ENCODE measurements around the gene SUSD3.
A peak's percentile ranks its signal among the peaks of the same experiment; 100 is the strongest.

SUSD3 gene

DNA sequence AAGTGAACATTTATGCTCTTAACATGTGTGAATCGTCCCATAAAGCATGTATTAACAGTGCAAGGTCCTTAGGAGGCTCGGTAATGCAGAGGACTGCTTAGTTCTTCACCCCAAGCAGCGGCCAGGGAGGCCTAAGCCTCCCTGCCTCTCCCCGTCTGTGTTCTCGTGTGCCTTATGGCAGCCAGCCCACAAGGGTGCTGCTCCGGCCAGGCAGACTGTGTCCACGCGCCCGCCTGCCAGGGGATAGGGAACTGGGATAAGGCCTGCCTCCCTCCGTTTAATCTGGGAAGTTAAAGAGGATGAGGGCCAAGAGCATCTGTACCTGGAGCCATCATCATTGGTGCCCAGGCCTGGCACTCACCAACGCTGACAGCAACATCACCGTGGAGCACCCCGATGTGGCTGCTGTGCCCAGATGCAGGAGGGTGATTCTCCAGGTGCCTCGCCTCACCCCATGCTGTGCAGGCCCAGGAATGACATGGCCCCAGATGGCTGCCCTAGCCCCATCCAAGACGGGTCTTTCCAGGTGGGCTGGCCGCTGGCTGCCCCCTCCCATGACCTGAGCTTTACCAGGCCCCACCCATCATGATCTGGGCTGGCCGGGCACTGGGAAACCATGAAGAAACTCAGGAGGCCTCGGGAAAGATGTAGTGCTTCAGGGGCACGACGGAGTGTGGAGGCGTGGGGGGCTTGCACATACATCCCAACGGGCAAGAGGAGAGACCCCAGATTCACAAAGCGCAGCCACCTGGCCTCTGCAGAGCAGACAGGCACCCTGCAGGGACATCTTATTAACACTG is 35.6 kb upstream of the SUSD3 start:
- Mint-ChIP-seq H3K36me3 (peaks cover 35 to 43% of the 10 kb centered on the region in 2 donors), H3K4me1 (peaks cover 16 to 32% of the 10 kb centered on the region in 2 donors), H3K27me3 (no peaks in the 10 kb centered on the region), H3K4me3 (no peak overlapping the region), H3K27ac (peak overlapping the region; percentile 71), H3K9me3 (no peaks in the 10 kb centered on the region)
- no peak for DNase-seq
- no peak for ATAC-seq (replicated peaks)

DNA sequence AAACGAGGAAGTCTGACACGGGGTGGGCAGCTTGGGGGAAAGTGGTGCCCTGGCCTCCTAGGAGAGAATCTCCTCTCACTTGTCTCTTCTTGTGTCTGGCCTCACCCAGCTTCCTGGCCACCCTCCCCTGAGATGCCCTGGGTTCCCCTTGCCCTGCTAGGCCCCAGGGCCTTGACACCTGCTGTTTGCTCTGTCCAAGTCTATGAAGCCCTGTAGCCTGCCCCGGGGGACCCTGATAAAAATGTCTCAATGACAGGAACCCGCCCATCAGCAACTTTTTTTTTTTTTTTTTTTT is 35.0 kb upstream of the SUSD3 start:
- Mint-ChIP-seq H3K27me3 (no peaks in the 10 kb centered on the region), H3K9me3 (no peaks in the 10 kb centered on the region), H3K36me3 (peaks cover 32 to 41% of the 10 kb centered on the region in 2 donors), H3K4me1 (peaks cover 21 to 37% of the 10 kb centered on the region in 2 donors), H3K27ac (peak overlapping the region; percentile 71), H3K4me3 (no peak overlapping the region)
- no peak for DNase-seq
- ATAC-seq (replicated peaks), result peak in 1 of 2 donors; percentile 55

DNA sequence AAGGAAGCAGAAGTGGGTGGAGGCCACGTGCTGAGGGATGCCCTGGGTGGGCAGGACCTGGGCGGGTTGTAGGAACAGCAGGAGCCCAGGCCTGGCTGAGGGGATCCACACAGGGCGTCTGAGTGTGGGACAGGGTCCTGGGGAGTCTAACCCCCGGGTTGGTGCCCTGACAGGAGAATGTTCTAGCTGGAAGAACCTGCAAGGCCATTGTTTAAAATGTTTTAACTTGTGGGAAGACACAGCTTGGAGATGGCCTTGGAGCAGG is 33.9 kb upstream of the SUSD3 start:
- no peaks in the 10 kb centered on the region for H3K27me3 Mint-ChIP-seq
- H3K4me1 Mint-ChIP-seq, result peaks cover 24 to 40% of the 10 kb centered on the region in 2 donors
- H3K27ac Mint-ChIP-seq, result peak overlapping the region; percentile 87
- no peak for DNase-seq
- no peak for ATAC-seq (replicated peaks)
- no peak overlapping the region for H3K4me3 Mint-ChIP-seq
- H3K36me3 Mint-ChIP-seq, result peaks cover 26 to 36% of the 10 kb centered on the region in 2 donors
- H3K9me3 Mint-ChIP-seq, result no peaks in the 10 kb centered on the region

DNA sequence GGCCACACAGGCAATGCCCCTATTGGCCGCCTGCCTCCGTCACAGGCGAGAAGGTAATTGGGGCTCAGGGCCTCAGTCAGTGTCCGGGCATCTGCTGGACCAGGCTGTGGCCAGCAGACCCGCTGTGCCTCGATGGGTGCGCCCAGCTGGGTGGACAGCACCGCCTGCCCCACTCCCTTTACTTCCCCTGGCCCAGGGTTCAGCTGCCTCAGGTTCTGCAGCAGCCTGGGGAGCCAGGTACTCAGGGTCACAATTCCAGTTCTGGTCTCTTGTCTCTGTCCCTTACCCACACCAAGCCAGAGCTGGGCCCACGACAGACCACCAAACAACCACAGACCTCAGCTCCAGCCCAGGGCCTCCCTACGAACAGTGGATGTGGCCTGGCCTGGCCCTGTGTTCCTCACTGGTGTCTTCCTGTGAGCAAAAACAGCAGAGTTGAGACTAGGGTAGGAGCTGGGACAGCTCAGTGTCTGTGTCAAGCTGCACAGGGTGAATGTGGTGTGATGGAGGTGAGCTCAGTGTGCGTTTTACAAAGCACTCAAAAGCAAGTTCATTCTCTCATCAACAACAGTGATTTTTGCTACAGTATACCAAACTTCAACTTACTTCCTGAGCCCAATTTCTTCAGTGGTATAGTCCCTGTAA is 33.4 kb upstream of the SUSD3 start:
- no peaks in the 10 kb centered on the region for H3K9me3 Mint-ChIP-seq
- ATAC-seq (replicated peaks) (no peak), DNase-seq (no peak)
- no peaks in the 10 kb centered on the region for H3K27me3 Mint-ChIP-seq
- H3K4me1 Mint-ChIP-seq, result peaks cover 24 to 40% of the 10 kb centered on the region in 2 donors
- H3K4me3 Mint-ChIP-seq, result no peak overlapping the region
- peaks cover 28 to 38% of the 10 kb centered on the region in 2 donors for H3K36me3 Mint-ChIP-seq
- peak overlapping the region; percentile 57 for H3K27ac Mint-ChIP-seq

DNA sequence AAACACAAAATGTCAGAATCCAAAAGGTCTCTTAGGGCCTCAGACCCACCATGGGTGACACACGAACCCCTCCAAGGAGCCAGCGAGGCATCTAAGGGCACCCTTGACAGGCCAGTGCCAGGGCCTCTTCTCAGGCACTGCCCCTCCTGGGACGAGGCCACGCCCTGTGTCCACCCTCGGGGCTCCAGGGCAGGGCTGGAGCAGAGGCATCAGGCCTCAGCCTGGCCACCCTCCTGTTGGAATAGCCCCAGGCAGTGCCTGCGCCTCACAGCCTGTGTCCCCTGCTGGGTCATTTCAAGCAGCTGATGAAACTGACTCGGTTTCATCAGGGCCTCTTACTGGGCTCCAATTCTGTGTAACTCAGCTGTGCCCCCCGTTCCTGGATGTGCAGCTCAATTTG is 32.8 kb upstream of the SUSD3 start:
- no peak for ATAC-seq (replicated peaks)
- Mint-ChIP-seq H3K36me3 (peaks cover 30 to 38% of the 10 kb centered on the region in 2 donors), H3K4me3 (no peak overlapping the region), H3K4me1 (peaks cover 24 to 43% of the 10 kb centered on the region in 2 donors), H3K27me3 (no peaks in the 10 kb centered on the region), H3K27ac (no peak overlapping the region), H3K9me3 (no peaks in the 10 kb centered on the region)
- no peak for DNase-seq

DNA sequence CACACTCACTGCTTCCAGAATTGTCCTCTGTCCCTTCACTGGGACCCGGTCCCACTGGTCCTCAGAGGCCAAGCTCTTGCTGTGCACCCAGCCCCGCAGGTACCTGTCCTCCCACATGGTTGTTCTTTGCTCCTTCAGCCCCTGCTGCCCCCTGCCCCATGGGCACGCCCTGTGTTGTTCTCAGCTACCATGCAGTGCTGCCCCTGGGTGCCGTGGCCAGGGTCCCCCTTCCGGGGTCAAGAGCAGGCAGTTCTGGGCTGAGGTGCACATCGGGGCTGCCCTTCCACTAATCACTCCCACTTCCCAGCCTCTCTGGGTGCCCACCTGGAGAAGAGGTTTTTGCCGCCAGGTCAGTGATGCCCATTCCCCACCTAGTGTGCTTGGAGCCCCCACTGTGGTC is 31.9 kb upstream of the SUSD3 start:
- DNase-seq, result no peak
- Mint-ChIP-seq H3K27ac (peak overlapping the region; percentile 42), H3K36me3 (peaks cover 33 to 45% of the 10 kb centered on the region in 2 donors), H3K27me3 (no peaks in the 10 kb centered on the region), H3K4me3 (no peak overlapping the region), H3K4me1 (peaks cover 27 to 49% of the 10 kb centered on the region in 2 donors), H3K9me3 (no peaks in the 10 kb centered on the region)
- no peak for ATAC-seq (replicated peaks)

DNA sequence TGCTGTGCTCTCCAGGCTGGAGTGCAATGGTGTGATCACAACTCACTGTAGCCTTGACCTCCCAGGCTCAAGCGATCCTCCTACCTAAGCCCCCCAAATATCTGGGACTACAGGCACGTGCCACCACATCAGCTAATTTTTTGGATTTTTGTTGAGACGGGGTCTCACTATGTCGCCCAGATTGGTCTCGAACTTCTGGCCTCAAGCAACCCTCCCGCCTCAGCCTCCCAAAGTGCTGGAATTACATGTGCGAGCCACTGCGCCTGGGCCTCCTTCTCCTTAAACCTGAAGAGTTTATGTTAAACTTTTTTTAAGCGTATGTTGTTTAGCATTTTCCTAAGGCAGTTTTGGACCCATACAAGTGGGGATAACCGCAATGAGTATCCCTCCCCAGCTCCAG is 30.8 kb upstream of the SUSD3 start:
- H3K27me3 Mint-ChIP-seq, result no peaks in the 10 kb centered on the region
- H3K36me3 Mint-ChIP-seq, result peaks cover 36 to 47% of the 10 kb centered on the region in 2 donors
- no peak for ATAC-seq (replicated peaks)
- H3K4me3 Mint-ChIP-seq, result peak overlapping the region in 1 of 2 donors; percentile 25
- no peak for DNase-seq
- H3K9me3 Mint-ChIP-seq, result no peaks in the 10 kb centered on the region
- no peak overlapping the region for H3K27ac Mint-ChIP-seq
- H3K4me1 Mint-ChIP-seq, result peaks cover 30 to 58% of the 10 kb centered on the region in 2 donors

DNA sequence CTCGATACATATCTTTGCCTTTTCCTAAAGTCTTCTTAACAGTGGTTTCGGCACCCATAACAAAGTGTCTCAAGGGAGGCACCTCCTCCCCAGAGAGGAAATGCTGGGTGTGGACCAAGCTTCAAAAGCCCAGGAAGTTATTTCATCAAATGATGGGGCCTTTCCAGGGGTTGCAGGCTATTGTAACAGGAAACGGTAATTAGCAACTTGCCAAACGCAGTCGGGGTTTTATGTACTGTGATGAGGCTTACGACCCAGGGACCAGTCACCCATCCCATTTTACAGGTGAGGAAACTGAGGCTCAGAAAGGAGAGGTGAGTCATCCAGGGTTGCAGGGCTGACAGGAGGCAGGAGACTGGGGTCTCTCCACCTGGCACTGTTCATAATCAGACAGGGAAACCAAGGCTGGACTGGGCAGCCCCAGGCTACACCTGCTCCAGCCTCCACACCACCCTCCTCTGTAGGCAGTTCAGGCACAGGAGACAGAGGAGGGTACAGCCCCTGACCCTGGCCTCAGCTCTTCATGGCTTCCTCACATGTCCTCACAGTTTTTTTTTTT is 30.0 kb upstream of the SUSD3 start:
- ATAC-seq (replicated peaks), result peak; percentile 74 to 79

DNA sequence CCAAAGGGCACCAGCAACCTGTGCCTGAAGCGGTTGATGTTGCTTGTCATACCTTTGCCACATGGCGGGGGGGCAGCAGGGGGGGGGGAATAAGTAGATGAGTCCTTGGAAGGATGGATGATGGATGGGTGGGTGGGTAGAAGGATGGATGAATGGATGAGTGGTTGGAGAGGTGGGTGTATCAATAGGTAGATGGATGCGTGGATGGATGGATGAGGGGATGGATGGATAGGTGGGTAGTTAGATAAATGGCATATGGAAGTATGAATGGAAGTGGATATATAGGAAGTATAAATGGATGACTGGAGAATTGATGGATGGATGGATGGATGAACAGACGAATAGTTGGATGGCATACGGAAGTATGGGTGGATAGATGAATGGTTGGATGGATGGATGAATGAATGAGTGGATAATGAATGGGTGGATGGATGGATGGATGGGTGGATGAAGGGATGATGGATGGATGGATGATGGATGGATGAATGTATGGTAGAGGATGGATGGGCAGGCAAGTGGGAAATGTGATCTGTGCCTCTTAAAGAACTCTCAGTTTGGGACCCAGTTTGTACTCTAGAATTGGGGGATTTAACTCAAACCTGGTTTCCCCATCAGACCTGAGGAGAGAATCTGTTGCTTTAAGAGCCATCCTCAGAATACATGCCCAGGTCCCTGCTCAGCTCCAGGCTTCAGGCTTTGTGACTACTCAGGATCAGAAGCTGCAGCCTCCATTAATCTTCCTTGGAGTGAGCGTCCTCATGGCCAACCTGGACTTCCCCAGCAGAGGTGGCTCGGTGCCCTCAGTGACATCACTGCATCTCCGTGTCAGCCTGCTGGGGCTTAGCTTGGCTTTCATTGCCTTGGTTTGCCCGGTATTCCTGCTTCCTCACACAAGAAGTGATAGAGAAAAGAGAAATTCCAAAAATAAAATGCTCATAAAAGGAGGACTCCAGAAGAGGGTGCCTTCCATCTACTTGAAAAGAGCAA is 27.6 kb upstream of the SUSD3 start:
- H3K27me3 Mint-ChIP-seq, result no peaks in the 10 kb centered on the region
- ATAC-seq (replicated peaks), result no peak
- no peak for DNase-seq
- H3K36me3 Mint-ChIP-seq, result peaks cover 32 to 45% of the 10 kb centered on the region in 2 donors
- no peak overlapping the region for H3K4me3 Mint-ChIP-seq
- peaks cover 30 to 57% of the 10 kb centered on the region in 2 donors for H3K4me1 Mint-ChIP-seq
- no peak overlapping the region for H3K27ac Mint-ChIP-seq
- H3K9me3 Mint-ChIP-seq, result no peaks in the 10 kb centered on the region

More for the DNA sequence above, 30.0 kb upstream of the SUSD3 start:
- peaks cover 33 to 45% of the 10 kb centered on the region in 2 donors for H3K36me3 Mint-ChIP-seq
- peaks cover 31 to 59% of the 10 kb centered on the region in 2 donors for H3K4me1 Mint-ChIP-seq
- H3K27ac Mint-ChIP-seq, result peak overlapping the region; percentile 75
- peak; percentile 48 for DNase-seq
- H3K27me3 Mint-ChIP-seq, result no peaks in the 10 kb centered on the region
- no peaks in the 10 kb centered on the region for H3K9me3 Mint-ChIP-seq
- peak overlapping the region; percentile 37 to 61 for H3K4me3 Mint-ChIP-seq

DNA sequence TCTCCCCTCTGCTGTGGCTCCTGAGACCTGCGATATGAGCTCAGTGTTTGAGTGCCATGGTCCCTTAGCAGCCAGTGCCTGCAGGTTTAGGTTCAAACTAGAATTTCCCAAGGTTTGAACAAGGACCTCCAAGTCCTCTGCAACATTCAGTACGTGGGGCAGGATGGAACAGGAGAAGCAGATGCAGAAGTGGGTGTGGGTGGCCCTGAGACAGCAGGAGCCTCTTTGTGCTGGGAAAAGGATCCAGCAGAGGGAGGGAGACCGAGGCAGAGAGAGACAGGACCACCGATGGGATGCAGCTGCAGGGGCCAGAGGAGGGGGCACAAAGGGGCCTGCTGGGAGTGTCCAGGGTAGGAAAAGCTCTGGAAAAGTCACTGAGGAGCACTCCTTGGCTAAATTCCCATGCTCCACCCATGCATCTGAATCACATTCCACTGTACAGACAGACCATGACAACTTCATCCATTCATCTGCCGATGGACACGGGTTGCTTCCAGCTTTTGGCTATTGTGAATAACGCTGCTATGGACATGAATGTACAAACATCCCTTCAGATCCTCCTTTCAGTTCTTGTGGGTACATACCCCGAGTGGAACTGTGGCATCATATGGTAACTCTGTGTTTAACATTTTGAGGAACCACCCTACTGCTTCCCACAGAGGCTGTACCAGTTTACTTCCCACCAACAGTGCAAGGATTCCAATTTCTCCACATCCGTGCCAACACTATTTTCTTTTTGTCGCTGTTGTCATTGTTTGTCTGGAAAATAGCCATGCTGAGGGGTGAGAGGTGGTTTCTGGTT is 26.7 kb upstream of the SUSD3 start:
- Mint-ChIP-seq H3K27me3 (no peaks in the 10 kb centered on the region), H3K27ac (no peak overlapping the region), H3K4me1 (peaks cover 33 to 58% of the 10 kb centered on the region in 2 donors), H3K4me3 (no peak overlapping the region), H3K36me3 (peaks cover 34 to 43% of the 10 kb centered on the region in 2 donors), H3K9me3 (no peaks in the 10 kb centered on the region)
- ATAC-seq (replicated peaks) (no peak), DNase-seq (no peak)

DNA sequence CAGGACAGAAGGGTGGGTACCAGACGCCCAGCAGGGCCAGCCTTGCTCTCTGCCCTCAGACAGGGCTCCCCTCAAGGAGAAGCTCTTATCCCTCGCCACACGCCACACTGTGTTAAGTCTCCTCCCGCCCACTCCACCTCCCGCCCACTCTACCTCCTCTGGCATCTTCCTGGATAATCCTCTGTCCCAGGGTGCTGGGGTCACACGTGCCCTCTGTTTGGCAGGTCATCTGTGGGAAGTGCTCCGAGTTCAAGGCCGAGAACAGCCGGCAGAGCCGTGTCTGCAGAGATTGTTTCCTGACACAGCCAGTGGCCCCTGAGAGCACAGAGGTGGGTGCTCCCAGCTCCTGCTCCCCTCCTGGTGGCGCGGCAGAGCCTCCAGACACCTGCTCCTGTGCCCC is 26.0 kb upstream of the SUSD3 start:
- peaks cover 36 to 57% of the 10 kb centered on the region in 2 donors for H3K4me1 Mint-ChIP-seq
- H3K27ac Mint-ChIP-seq, result no peak overlapping the region
- H3K36me3 Mint-ChIP-seq, result peaks cover 34 to 42% of the 10 kb centered on the region in 2 donors
- H3K9me3 Mint-ChIP-seq, result no peaks in the 10 kb centered on the region
- H3K27me3 Mint-ChIP-seq, result no peaks in the 10 kb centered on the region
- DNase-seq, result no peak
- no peak overlapping the region for H3K4me3 Mint-ChIP-seq
- ATAC-seq (replicated peaks), result no peak

DNA sequence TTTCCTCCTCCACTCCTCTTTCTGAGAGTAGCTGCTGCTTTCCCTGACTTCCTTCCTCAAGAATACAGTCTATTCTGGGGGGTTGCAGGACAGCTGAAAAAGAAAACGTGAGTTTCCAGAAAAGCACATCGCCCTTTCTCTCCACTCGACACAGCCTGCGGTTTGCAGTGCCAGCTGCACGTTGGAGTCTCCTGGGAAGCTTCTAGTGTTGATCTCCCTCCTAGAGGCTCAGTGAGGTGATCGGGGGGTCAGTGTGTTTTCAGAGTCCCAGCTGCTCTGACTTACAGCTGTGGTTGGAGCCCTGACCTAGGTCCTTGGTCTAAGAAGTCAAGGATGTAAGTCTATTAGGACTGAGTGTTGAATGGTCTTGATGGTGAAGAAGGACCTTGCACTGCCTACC is 25.0 kb upstream of the SUSD3 start:
- peak overlapping the region; percentile 60 for H3K27ac Mint-ChIP-seq
- no peaks in the 10 kb centered on the region for H3K27me3 Mint-ChIP-seq
- DNase-seq, result no peak
- peaks cover 34 to 55% of the 10 kb centered on the region in 2 donors for H3K4me1 Mint-ChIP-seq
- H3K36me3 Mint-ChIP-seq, result peaks cover 34 to 39% of the 10 kb centered on the region in 2 donors
- no peaks in the 10 kb centered on the region for H3K9me3 Mint-ChIP-seq
- peak overlapping the region in 1 of 2 donors; percentile 56 for H3K4me3 Mint-ChIP-seq
- ATAC-seq (replicated peaks), result no peak

DNA sequence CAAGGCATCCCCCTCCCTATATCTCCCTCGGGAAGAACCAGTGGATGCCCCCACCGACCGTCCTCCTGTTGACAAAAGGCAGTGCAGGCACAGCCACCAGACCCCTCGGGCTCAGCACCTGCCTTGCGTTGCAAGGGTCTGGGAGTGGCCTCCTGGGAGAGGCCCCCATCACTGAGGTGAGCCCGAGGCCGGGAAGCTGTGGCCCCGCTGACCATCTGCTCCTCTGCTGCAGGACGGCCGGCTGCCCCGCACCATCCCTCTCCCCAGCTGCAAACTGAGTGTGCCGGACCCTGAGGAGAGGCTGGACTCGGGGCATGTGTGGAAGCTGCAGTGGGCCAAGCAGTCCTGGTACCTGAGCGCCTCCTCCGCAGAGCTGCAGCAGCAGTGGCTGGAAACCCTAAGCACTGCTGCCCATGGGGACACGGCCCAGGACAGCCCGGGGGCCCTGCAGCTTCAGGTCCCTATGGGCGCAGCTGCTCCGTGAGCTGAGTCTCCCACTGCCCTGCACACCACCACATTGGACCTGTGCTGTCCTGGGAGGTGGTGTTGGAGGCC is 23.3 kb upstream of the SUSD3 start:
- Mint-ChIP-seq H3K9me3 (no peaks in the 10 kb centered on the region), H3K4me3 (no peak overlapping the region), H3K36me3 (peaks cover 31 to 33% of the 10 kb centered on the region in 2 donors)

More for the DNA sequence above, 23.3 kb upstream of the SUSD3 start:
- DNase-seq, result no peak
- Mint-ChIP-seq H3K27me3 (no peaks in the 10 kb centered on the region), H3K4me1 (peaks cover 34 to 60% of the 10 kb centered on the region in 2 donors), H3K27ac (no peak overlapping the region)
- ATAC-seq (replicated peaks), result no peak

Data from stimulated activated naive B cell treated with anti-CD40 and anti-IgM and Interleukin-4, amounts not matched to agents 10 μg/mL and 1 μg/mL and 100 μg/mL, for 72 hours (primary cell).